ENCODE results near the gene MAP3K20.
"Not testable (repeated sequence)": the region's sequence is repeated elsewhere in the genome, so short reads cannot be mapped to it uniquely, and the experiment has no call there.

MAP3K20 gene

DNA sequence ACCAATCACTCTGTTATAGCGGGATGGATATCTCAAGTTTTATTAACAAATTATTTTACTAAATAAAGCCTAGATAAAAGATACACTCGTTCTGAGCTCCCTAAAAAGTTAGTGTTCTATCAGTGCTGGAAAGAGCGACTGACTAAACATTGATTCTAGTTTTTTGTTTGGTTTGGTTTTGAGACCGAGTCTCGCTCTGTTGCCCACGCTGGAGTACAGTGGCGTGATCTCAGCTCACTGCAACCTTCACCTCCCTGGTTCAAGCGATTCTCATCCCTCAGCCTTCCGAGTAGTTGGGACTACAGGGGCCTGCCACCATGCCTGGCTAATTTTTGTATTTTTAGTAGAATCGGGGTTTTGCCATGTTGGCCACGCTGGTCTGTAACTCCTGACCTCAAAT lies 205.2 kb downstream of the MAP3K20 start:
- no peak for DNase-seq (ENCODE audit: low read depth in 2 of 2)

GRCh38 chr2:173281898-173282297 lies 206.3 kb downstream of the MAP3K20 start:
- not testable (repeated sequence) for DNase-seq (ENCODE audit: low read depth in 2 of 2)

- no peak for DNase-seq (ENCODE audit: low read depth in 2 of 2)
Measured at GRCh38 chr2:173282795-173283545, 207.3 kb downstream of the MAP3K20 start.

DNA sequence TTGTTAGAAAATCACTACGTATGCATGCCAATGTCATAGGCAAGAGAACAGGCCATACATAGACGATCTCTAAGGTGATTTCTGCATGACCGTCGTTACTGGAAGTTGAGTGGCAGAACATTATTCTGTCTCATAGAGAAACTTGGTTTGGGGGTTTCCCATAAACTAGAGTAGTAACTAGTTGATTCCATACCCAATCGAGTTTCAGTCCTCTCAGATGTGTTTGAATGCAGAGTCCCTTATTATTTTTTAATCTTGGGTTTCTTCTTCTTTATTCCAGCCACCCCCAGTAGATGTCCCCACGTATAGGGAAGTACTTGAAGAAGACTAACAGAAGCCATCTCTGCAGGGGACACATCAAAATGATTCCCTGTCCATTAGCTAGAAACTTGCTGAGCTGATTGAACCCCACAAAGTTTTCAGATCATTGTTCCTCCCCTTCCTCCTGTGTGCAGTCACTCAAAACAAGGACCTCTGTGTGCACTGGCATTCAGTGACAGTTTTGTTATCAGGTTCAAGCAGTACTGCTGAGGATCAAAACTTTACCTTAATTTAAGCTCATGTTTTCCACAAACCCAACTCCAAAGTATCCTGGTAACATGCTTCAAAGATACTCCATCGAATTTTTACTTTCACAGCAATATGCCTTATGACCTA lies 210.6 kb downstream of the MAP3K20 start:
- DNase-seq (ENCODE audit: low read depth in 2 of 2), result no peak

DNA sequence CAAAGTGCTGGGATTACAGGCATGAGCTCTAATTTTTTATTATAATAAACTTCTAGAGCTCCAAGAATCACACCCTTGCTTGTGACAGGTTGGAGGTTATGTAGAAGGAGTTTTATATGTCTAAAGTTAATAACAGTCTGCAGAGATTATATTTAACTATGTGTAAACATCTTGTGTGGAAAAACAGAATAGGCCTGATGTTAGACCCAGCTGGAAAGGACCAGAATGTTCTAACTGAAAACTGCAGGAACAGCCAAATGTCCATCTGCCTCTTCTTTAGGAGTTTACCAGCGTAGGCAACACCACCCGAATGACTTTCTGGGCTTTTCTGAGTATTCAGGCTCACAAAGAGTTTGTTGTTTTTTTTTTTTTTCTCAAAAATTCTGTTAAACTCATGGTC lies 211.9 kb downstream of the MAP3K20 start:
- DNase-seq (ENCODE audit: low read depth in 2 of 2), result no peak

DNA sequence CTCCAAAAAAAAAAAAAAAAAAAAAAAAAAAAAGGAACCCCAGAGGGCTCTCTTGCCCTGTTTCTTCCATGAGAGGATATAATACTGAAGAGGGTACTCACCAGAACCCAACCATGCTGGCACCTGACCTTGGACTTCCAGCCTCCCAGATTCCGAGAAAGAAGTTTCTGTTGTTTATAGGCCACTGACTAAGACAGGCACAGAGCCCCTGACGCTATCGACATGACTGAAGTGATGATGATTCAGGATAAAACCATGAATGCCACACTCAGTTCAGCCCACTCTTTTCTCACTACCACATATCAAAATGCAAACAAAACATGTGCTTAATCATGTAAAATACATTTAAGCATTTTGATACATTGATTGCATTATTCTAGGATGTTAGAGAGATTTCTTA lies 212.9 kb downstream of the MAP3K20 start:
- peak in 1 of 2 donors; percentile 10 for DNase-seq (ENCODE audit: low read depth in 2 of 2)

GRCh38 chr2:173290046-173290445 lies 214.4 kb downstream of the MAP3K20 start:
- DNase-seq (ENCODE audit: low read depth in 2 of 2), result no peak

- DNase-seq (ENCODE audit: low read depth in 2 of 2), result no peak
Measured at GRCh38 chr2:173290518-173290917, 214.9 kb downstream of the MAP3K20 start.

- DNase-seq (ENCODE audit: low read depth in 2 of 2), result no peak
Measured at GRCh38 chr2:173291412-173291811, 215.8 kb downstream of the MAP3K20 start.

- DNase-seq (ENCODE audit: low read depth in 2 of 2), result no peak
Measured at GRCh38 chr2:173296235-173296634, 220.6 kb downstream of the MAP3K20 start.

DNA sequence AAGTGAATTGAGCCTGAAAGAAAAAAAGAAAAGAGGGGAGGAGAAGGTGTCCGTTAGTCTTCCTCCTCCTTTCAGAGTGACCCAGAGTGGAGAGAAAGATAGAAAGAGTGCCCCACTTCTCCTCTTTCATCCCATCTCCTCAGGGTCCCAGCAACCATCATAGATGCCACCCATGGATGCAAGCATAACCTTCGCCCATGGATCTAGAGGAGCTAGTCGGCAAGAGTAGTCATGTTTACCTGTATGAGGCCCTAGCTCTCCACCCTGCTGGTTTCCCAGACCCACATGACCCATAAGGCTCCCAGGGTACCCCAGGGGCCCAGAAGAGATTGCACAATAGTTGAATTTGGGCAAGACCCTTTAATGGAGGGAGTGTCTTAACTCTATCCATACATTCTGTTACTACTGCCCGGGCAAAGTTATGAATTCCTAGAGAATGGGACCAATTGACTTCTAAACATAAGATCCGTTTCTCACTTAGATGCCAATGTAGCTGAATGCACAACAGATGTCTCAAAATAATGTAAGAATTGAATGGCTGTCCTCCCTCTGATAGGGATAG lies 223.0 kb downstream of the MAP3K20 start:
- no peak for DNase-seq (ENCODE audit: low read depth in 2 of 2)

DNA sequence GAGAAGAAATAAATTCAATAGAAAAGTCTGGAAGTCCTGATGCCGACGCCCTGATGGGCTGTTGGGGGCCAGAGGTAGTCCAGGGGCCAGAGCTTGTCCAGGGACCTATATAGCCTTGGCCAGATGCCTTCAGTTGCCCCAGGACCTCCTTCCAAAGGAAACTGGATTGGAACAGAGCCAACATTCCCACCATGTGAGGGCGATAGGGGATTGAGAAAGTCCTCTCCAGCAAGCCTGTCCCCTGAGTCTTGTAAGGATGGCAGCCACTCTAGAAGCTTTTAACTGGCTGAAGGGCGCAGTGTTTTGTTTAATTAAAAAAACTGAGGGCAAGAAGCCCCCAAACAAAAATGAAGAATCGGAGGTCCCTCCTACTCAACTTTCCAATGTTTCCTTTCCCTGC lies 224.1 kb downstream of the MAP3K20 start:
- DNase-seq (ENCODE audit: low read depth in 2 of 2), result no peak

DNA sequence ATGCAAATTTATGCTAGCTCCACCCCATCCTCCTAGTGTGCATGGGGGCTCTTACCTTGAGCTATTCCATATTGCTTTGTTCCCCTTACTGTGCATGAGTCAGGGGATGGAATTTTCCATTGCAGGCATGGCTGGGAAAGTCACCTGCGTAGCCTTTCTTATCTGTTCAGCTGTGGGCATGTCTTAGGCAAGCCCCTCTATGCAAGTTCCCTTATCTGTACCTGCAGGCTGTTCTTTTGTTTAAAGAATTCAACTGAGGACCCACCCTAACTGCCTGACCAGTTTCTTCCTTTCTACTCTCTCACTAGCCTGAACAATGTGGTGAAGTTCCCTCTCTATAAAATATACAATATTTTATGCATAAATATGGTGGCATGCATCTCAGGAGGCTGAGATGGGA lies 224.8 kb downstream of the MAP3K20 start:
- DNase-seq (ENCODE audit: low read depth in 2 of 2), result no peak

DNA sequence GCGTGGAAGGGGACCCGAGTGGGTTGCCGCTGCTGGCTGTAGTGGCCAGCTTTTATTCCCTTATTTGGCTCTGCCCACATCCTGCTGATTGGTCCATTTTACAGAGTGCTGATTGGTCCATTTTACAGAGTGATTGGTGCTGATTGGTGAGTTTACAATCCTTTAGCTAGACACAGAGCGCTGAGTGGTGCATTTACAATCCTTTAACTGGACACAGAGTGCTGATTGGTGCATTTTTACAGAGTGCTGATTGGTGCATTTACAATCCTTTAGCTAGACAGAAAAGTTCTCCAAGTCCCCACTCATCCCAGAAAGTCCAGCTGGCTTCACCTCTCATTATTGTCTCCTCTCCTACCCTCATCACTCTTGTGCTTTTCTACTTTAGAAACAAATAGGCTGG lies 225.9 kb downstream of the MAP3K20 start:
- DNase-seq (ENCODE audit: low read depth in 2 of 2), result not testable (repeated sequence)

DNA sequence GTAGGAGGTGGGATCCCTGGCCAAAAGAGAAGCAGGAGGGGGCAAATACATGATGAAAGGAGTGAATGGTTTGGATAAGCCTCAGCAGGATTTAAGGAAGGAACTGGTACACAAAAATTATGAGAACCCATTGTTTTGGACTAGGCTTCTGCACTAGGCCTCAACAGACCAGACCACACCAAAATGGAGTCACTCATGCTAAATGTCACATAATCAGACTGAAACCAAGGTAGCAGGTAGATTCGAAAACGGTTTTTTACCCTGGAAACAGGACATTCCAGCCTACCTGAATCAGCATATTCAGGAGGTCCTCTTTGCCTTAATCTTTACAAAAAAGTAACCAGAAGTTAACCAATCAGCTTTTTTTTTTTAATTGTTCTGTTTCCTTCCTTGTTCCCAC lies 229.7 kb downstream of the MAP3K20 start:
- DNase-seq (ENCODE audit: low read depth in 2 of 2), result no peak

DNA sequence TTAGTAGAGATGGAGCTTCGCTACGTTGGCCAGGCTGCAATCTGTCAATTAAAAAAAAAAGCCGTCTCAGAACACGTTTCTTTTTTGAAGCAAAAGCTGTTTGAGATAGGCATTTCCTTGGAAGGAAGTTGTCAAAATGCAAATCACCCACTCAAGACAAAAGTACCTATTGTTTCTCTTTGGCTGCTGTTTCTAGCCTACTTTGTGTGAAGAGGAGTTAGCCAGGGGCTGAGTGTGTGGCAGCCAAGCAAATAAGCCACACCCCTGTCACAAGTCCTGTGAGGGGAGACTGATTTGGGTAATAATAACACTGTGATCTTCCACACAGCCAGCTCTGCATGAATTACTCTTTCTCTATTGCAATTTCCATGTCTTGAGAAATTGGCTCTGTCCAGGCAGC lies 231.6 kb downstream of the MAP3K20 start:
- DNase-seq (ENCODE audit: low read depth in 2 of 2), result no peak

DNA sequence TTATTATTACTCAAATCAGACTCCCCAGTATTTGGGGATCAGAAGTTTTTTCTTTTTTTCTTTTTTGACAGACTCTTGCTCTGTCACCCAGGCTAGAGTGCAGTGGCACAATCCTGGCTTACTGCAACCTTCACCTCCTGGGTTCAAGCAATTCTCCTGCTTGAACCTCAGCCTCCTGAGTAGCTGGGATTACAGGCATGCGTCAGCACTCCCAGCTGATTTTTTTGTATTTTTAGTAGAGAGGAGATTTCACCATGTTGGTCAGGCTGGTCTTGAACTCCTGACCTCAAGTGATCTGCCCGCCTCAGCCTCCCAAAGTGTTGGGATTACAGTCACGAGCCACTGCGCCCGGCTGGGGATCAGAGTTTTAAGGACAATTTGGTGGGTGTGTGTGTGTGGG lies 233.7 kb downstream of the MAP3K20 start:
- not testable (repeated sequence) for DNase-seq (ENCODE audit: low read depth in 2 of 2)

GRCh38 chr2:173311844-173312606 lies 236.4 kb downstream of the MAP3K20 start:
- no peak for DNase-seq (ENCODE audit: low read depth in 2 of 2)
